HCT116 (cell line): ENCODE measurements around the gene WLS. TPM values are rescaled to one million over a fixed set of nuclear protein-coding genes. Genes with fewer than 3 reads are reported as not detected.

Experiments
- ATAC-seq: fragments of 200-7000 bp; cut with Tn5 transposase; 2 replicates; pipeline ENCODE4 v1.9.1; 2020; ENCODE audit warnings: mild to moderate bottlenecking, moderate library complexity
- BruUV-seq: library from RNA; stranded (reverse); fragments of 400-500 nt; replicated peaks from 2 replicates; lab custom pipeline; 2021; lab: Mats Ljungman, UMichigan
- CTCF ChIA-PET: fragments of 300-600 bp; sonication (Branson Sonifier 250); formaldehyde crosslinking; loops from one replicate; lab custom pipeline; 2021; ENCODE audit warnings: antibody characterized with exemption; lab: Charles Lee
- POLR2A ChIA-PET: fragments of 300-600, 350-600 bp; sonication (Branson Sonifier 250); formaldehyde crosslinking; loops from one replicate; lab custom pipeline; 2021; ENCODE audit warnings: antibody characterized with exemption; lab: Charles Lee
- RAD21 ChIA-PET, 2 experiments: fragments of 300-600 bp; sonication (Branson Sonifier 250); formaldehyde crosslinking; loops; one replicate each; lab custom pipeline; 2023; ENCODE audit warnings: low total read pairs in 2 of 2; ENCODE audit not compliant: uncharacterized antibody in 2 of 2, unreplicated experiment in 2 of 2, low non-redundant PET in 1 of 2; lab: Charles Lee
- DNase-seq: peaks from one replicate; pipeline ENCODE4 v3.0.0-alpha.2; 2010; ENCODE audit warnings: low read depth, low spot score
- H2AFZ ChIP-seq: fragments of 200-600 bp; shearing (Covaris generic), sonication (generic); 2 replicates; pipeline ENCODE4 v1.6.1; 2017; ENCODE audit warnings: low read depth, mixed run types, mixed read lengths, antibody characterized with exemption, low read length; ENCODE audit not compliant: poor library complexity, severe bottlenecking
- H3K27ac ChIP-seq: 2 replicates; pipeline ENCODE4 v1.5.1; 2012; ENCODE audit warnings: low read depth, low read length
- H3K27me3 ChIP-seq: fragments of 200-600 bp; sonication (generic); 2 replicates; pipeline ENCODE4 v1.6.1; 2016; ENCODE audit warnings: mixed run types, low read length, mixed read lengths; ENCODE audit not compliant: insufficient read depth
- H3K36me3 ChIP-seq, 2 experiments: fragments of 200-500 bp in 1 of 2; fragments of 200-600 bp in 1 of 2; sonication (Bioruptor generic) in 1 of 2; sonication (generic) in 1 of 2; 2 replicates each; pipeline versions ENCODE4 v1.5.1 to v1.6.1; 2014 to 2016; ENCODE audit warnings: low read length in 2 of 2, inconsistent platforms in 1 of 2, mixed read lengths in 1 of 2, mixed run types in 1 of 2; ENCODE audit not compliant: insufficient read depth in 2 of 2, control insufficient read depth in 1 of 2
- H3K4me1 ChIP-seq, 2 experiments: fragments of 200-600 bp in 1 of 2; sonication (generic) in 1 of 2; 2 replicates each; pipeline versions ENCODE4 v1.5.1 to v1.6.1; 2012 to 2017; ENCODE audit warnings: low read length in 2 of 2, inconsistent platforms in 1 of 2, mild to moderate bottlenecking in 1 of 2, mixed read lengths in 1 of 2, mixed run types in 1 of 2, moderate library complexity in 1 of 2; ENCODE audit not compliant: insufficient read depth in 2 of 2, control insufficient read depth in 1 of 2
- H3K4me2 ChIP-seq: fragments of 200-600 bp; sonication (generic); 2 replicates; pipeline ENCODE4 v1.6.1; 2017; ENCODE audit warnings: mixed run types, low read length, mixed read lengths
- H3K4me3 ChIP-seq, 2 experiments: fragments of 200-600 bp in 1 of 2; sonication (generic) in 1 of 2; replicated peaks in 1 of 2; 2 replicates each; pipeline ENCODE4 v1.5.1; 2011 to 2016; ENCODE audit warnings: low read length in 2 of 2, control low read depth in 1 of 2, low read depth in 1 of 2, mild to moderate bottlenecking in 1 of 2, mixed read lengths in 1 of 2, mixed run types in 1 of 2
- H3K79me2 ChIP-seq: fragments of 200-600 bp; sonication (generic); 2 replicates; pipeline ENCODE4 v1.6.1; 2017; ENCODE audit warnings: mild to moderate bottlenecking, mixed run types, low read length, moderate library complexity, mixed read lengths; ENCODE audit not compliant: insufficient read depth
- H3K9ac ChIP-seq: fragments of 200-600 bp; sonication (generic); 2 replicates; pipeline ENCODE4 v1.6.1; 2016; ENCODE audit warnings: low read length, mixed read lengths
- H3K9me2 ChIP-seq: fragments of 200-600 bp; sonication (generic), shearing (Covaris generic); 2 replicates; pipeline ENCODE4 v1.6.1; 2017; ENCODE audit warnings: mixed run types, mild to moderate bottlenecking, moderate library complexity; ENCODE audit not compliant: insufficient read depth
- H3K9me3 ChIP-seq, 2 experiments: fragments of 200-500 bp in 1 of 2; fragments of 200-600 bp in 1 of 2; sonication (Bioruptor generic) in 1 of 2; sonication (generic) in 1 of 2; 2 replicates each; pipeline ENCODE4 v1.6.1; 2014 to 2017; ENCODE audit warnings: low read length in 2 of 2, mixed read lengths in 2 of 2, inconsistent platforms in 1 of 2, low read depth in 1 of 2, mild to moderate bottlenecking in 1 of 2, mixed run types in 1 of 2, moderate library complexity in 1 of 2; ENCODE audit not compliant: control insufficient read depth in 1 of 2, insufficient read depth in 1 of 2
- H4K20me1 ChIP-seq: fragments of 200-600 bp; sonication (generic), shearing (Covaris generic); 2 replicates; pipeline ENCODE4 v1.6.1; 2017; ENCODE audit warnings: mixed run types, mild to moderate bottlenecking, moderate library complexity; ENCODE audit not compliant: insufficient read depth
- ELF1 ChIP-seq: IDR thresholded peaks from 2 replicates; pipeline ENCODE4 v1.6.1; 2012; ENCODE audit warnings: low read depth, borderline replicate concordance
- EZH2 ChIP-seq: fragments of 200-600 bp; sonication (generic); IDR thresholded peaks from 2 replicates; pipeline ENCODE4 v1.6.1; 2017; ENCODE audit warnings: antibody characterized with exemption, mixed run types
- FOSL1 ChIP-seq: IDR thresholded peaks from 2 replicates; pipeline ENCODE4 v1.6.1; 2012; ENCODE audit warnings: low read depth
- JUND ChIP-seq: IDR thresholded peaks from 2 replicates; pipeline ENCODE4 v1.6.1; 2012
- SIN3A ChIP-seq: IDR thresholded peaks from 2 replicates; pipeline ENCODE4 v1.6.1; 2012; ENCODE audit warnings: low read depth
- SP1 ChIP-seq: IDR thresholded peaks from 2 replicates; pipeline ENCODE4 v1.6.1; 2012; ENCODE audit warnings: low read depth
- SRF ChIP-seq: IDR thresholded peaks from 2 replicates; pipeline ENCODE4 v1.6.1; 2012; ENCODE audit warnings: low read depth
- TCF7L2 ChIP-seq: IDR thresholded peaks from 2 replicates; pipeline ENCODE4 v1.7.0; 2011; ENCODE audit warnings: borderline replicate concordance, inconsistent platforms; ENCODE audit not compliant: insufficient read depth, insufficient read length; ENCODE audit errors: extremely low read depth
- ZBTB33 ChIP-seq: IDR thresholded peaks from 2 replicates; pipeline ENCODE4 v1.6.1; 2011; ENCODE audit warnings: mild to moderate bottlenecking, low read length, moderate library complexity; ENCODE audit not compliant: insufficient replicate concordance; ENCODE audit errors: extremely low read depth
- ZFX ChIP-seq: fragments of 450-650 bp; IDR thresholded peaks from 2 replicates; pipeline ENCODE4 v1.6.1; 2017
- ZNF274 ChIP-seq: fragments of 200-500 bp; sonication (Bioruptor generic); IDR thresholded peaks from 2 replicates; pipeline ENCODE4 v1.6.1; 2014; ENCODE audit warnings: mild to moderate bottlenecking, low read depth, low read length, inconsistent platforms
- intact Hi-C: fragments of 100-400 bp; cut with micrococcal nuclease; formaldehyde crosslinking; loops from 2 replicates; pipeline ENCODE4 v1.10.0; 2022
- total RNA-seq: library from RNA; stranded (reverse); gene quantifications from one replicate; pipeline ENCODE4 v1.2.1, GENCODE V29; 2021; ENCODE audit not compliant: unreplicated experiment
- TF ChIP-seq, protein P1 (sequence below): IDR thresholded peaks from 2 replicates; pipeline ENCODE4 v1.6.1; 2012; ENCODE audit warnings: low read depth

WLS gene
- total RNA-seq, 1 experiment from 2014 or later: 38.0 TPM

GRCh38 chr1:68206848-68207689, 25.3 kb downstream of the WLS start:
- ATAC-seq: no peak
- H3K4me1 ChIP-seq: peaks cover 18 to 30% of the 10 kb centered on the region in 2 experiments
- TF ChIP-seq SRF (peak; percentile 9; the same call in 1 of the 2 replicates), ZFX (no peak)
- H3K4me2 ChIP-seq: peak overlapping the region; percentile 17; the same call in 1 of the 2 replicates
- DNase-seq: no peak
- H4K20me1 ChIP-seq: no peaks in the 10 kb centered on the region
- H3K27me3 ChIP-seq: no peaks in the 10 kb centered on the region
- no peak overlapping the region for H3K9ac ChIP-seq
- no peaks in the 10 kb centered on the region for H3K36me3 ChIP-seq
- intact Hi-C loops: no loop called here
- H3K9me3 ChIP-seq: no peaks in the 10 kb centered on the region
- H3K4me3 ChIP-seq: no peak overlapping the region
- no peak overlapping the region for H2AFZ ChIP-seq
- BruUV-seq: no TSS peak
- H3K79me2 ChIP-seq: peaks cover 3% of the 10 kb centered on the region; the same call in 1 of the 2 replicates
- CTCF ChIA-PET: interaction anchor here (1.1 kb wide), 1 partner anchor 9 kb away, joined by 5 read pairs; no protein-coding TSS in a partner anchor
- no peak overlapping the region for H3K27ac ChIP-seq
- RAD21 ChIA-PET: no interaction called here
- no peaks in the 10 kb centered on the region for H3K9me2 ChIP-seq
- POLR2A ChIA-PET: interaction anchor here (1.5 kb wide), 1 partner anchor 9 kb away, joined by 5 read pairs; no protein-coding TSS in a partner anchor

- peaks cover 3% of the 10 kb centered on the region; the same call in 1 of the 2 replicates for H3K79me2 ChIP-seq
- H2AFZ ChIP-seq: no peak overlapping the region
- peaks cover 18 to 30% of the 10 kb centered on the region in 2 experiments for H3K4me1 ChIP-seq
- TF ChIP-seq JUND (no peak), SRF (no peak), EZH2 (no peak), TCF7L2 (no peak), FOSL1 (no peak), ZBTB33 (no peak), SIN3A (no peak), ELF1 (no peak), SP1 (no peak), ZNF274 (no peak)
- TF ChIP-seq, protein P1, sequence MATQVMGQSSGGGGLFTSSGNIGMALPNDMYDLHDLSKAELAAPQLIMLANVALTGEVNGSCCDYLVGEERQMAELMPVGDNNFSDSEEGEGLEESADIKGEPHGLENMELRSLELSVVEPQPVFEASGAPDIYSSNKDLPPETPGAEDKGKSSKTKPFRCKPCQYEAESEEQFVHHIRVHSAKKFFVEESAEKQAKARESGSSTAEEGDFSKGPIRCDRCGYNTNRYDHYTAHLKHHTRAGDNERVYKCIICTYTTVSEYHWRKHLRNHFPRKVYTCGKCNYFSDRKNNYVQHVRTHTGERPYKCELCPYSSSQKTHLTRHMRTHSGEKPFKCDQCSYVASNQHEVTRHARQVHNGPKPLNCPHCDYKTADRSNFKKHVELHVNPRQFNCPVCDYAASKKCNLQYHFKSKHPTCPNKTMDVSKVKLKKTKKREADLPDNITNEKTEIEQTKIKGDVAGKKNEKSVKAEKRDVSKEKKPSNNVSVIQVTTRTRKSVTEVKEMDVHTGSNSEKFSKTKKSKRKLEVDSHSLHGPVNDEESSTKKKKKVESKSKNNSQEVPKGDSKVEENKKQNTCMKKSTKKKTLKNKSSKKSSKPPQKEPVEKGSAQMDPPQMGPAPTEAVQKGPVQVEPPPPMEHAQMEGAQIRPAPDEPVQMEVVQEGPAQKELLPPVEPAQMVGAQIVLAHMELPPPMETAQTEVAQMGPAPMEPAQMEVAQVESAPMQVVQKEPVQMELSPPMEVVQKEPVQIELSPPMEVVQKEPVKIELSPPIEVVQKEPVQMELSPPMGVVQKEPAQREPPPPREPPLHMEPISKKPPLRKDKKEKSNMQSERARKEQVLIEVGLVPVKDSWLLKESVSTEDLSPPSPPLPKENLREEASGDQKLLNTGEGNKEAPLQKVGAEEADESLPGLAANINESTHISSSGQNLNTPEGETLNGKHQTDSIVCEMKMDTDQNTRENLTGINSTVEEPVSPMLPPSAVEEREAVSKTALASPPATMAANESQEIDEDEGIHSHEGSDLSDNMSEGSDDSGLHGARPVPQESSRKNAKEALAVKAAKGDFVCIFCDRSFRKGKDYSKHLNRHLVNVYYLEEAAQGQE: no peak
- TF ChIP-seq, all 23 proteins: peak for 0
- H3K4me3 ChIP-seq: no peak overlapping the region
- no peaks in the 10 kb centered on the region for H4K20me1 ChIP-seq
- POLR2A ChIA-PET: no interaction called here
- no peaks in the 10 kb centered on the region for H3K9me2 ChIP-seq
- H3K36me3 ChIP-seq: no peaks in the 10 kb centered on the region
- intact Hi-C loops: no loop called here
- no peak overlapping the region for H3K9ac ChIP-seq
- CTCF ChIA-PET: no interaction called here
- H3K27ac ChIP-seq: no peak overlapping the region
- RAD21 ChIA-PET: no interaction called here
- ATAC-seq (no peak), DNase-seq (no peak)
- H3K27me3 ChIP-seq: no peaks in the 10 kb centered on the region
- H3K4me2 ChIP-seq: no peak overlapping the region
- BruUV-seq: no TSS peak
- no peaks in the 10 kb centered on the region for H3K9me3 ChIP-seq
Observed at GRCh38 chr1:68205794-68206358, 26.4 kb downstream of the WLS start.
